Measurements from ENCODE around the gene INAFM2. TPM values are rescaled to one million over a fixed set of nuclear protein-coding genes. Genes with fewer than 3 reads are reported as not detected.

The INAFM2 gene
- polyA plus RNA-seq, 4 donors: 14.7 to 20.0 (median 17.9) TPM

Other genes starting within 250 kb of the INAFM2 start
- 10 to 100 TPM; 36.5 to 49.0 (median 43.1) TPM for gene BMF, start 214.8 kb upstream of the INAFM2 start, polyA plus RNA-seq (ENCODE audit: insufficient read length in 4 of 4)
- 10 to 100 TPM; 23.1 to 35.9 (median 31.7) TPM for gene BUB1B, start 162.6 kb upstream of the INAFM2 start, polyA plus RNA-seq (ENCODE audit: insufficient read length in 4 of 4)
- gene PAK6, start 84.6 kb upstream of the INAFM2 start, polyA plus RNA-seq (ENCODE audit: insufficient read length in 4 of 4): 1 to 10 TPM; 5.6 to 8.7 (median 6.9) TPM
- gene ANKRD63, start 40.6 kb upstream of the INAFM2 start, polyA plus RNA-seq (ENCODE audit: insufficient read length in 4 of 4): under 1 TPM in 3 of 4 donors, not detected in 1; 0.11 to 0.56 (median 0.48) TPM
- 10 to 100 TPM in 3 of 4 donors, 1 to 10 TPM in 1; 6.3 to 13.2 (median 11.7) TPM for gene PLCB2, start 15.8 kb upstream of the INAFM2 start, polyA plus RNA-seq (ENCODE audit: insufficient read length in 4 of 4)
- gene CCDC9B, start 17.2 kb downstream of the INAFM2 start, polyA plus RNA-seq (ENCODE audit: insufficient read length in 4 of 4): 10 to 100 TPM in 1 of 4 donors, 1 to 10 TPM in 3; 4.0 to 14.7 (median 8.0) TPM
- not detected for gene PHGR1, start 27.3 kb downstream of the INAFM2 start, polyA plus RNA-seq (ENCODE audit: insufficient read length in 4 of 4)
- gene DISP2, start 34.5 kb downstream of the INAFM2 start, polyA plus RNA-seq (ENCODE audit: insufficient read length in 4 of 4): 1 to 10 TPM in 1 of 4 donors, under 1 TPM in 3; 0.35 to 1.1 (median 0.64) TPM
- 10 to 100 TPM; 28.8 to 38.4 (median 34.7) TPM for gene KNSTRN, start 59.0 kb downstream of the INAFM2 start, polyA plus RNA-seq (ENCODE audit: insufficient read length in 4 of 4)
- 100 to 1,000 TPM in 1 of 4 donors, 10 to 100 TPM in 3; 57.7 to 102 (median 83.1) TPM for gene IVD, start 82.1 kb downstream of the INAFM2 start, polyA plus RNA-seq (ENCODE audit: insufficient read length in 4 of 4)
- gene BAHD1, start 117.3 kb downstream of the INAFM2 start, polyA plus RNA-seq (ENCODE audit: insufficient read length in 4 of 4): 10 to 100 TPM; 18.7 to 27.8 (median 26.1) TPM
- 10 to 100 TPM; 31.5 to 48.4 (median 35.0) TPM for gene CHST14, start 147.3 kb downstream of the INAFM2 start, polyA plus RNA-seq (ENCODE audit: insufficient read length in 4 of 4)
- 10 to 100 TPM; 22.4 to 28.8 (median 25.7) TPM for gene CCDC32, start 241.3 kb downstream of the INAFM2 start, polyA plus RNA-seq (ENCODE audit: insufficient read length in 4 of 4)
- gene RPUSD2, start 245.6 kb downstream of the INAFM2 start, polyA plus RNA-seq (ENCODE audit: insufficient read length in 4 of 4): 10 to 100 TPM in 3 of 4 donors, 1 to 10 TPM in 1; 9.8 to 14.3 (median 11.8) TPM

All from left renal cortex interstitium (tissue), 4 donors.